Measurements from ENCODE around the gene GLP2R.

GLP2R gene

DNA sequence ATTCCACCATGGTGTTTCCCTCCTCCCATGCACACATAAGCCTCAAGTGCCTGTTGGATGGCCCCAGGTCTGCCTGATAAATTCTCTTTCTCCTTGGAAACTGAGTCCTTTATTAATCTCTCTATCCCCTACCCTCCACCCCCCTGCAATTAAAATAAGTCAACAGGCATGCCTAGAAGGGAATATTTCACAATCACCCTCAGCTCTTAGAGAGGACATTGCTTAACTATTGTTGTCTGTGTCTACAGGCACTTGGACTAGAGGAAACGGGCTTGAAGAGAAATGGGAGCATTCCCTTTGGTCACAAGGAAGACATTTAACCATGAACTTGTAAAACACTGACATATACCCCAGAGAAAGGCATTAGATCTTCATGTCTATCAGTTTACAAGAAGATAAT is 39.9 kb downstream of the GLP2R start:
- no peak overlapping the region for H3K9ac ChIP-seq (ENCODE audit: low read length)
- no peaks in the 10 kb centered on the region for H3K9me3 ChIP-seq (ENCODE audit: control insufficient read depth, low read length)
- H3K4me1 ChIP-seq (ENCODE audit: control insufficient read depth, insufficient read depth, low read length): no peaks in the 10 kb centered on the region
- no peak overlapping the region for H3K4me3 ChIP-seq (ENCODE audit: low read length)
- no peaks in the 10 kb centered on the region for H3K36me3 ChIP-seq (ENCODE audit: control insufficient read depth, insufficient read depth, low read length)
- no peaks in the 10 kb centered on the region for H3K27me3 ChIP-seq (ENCODE audit: control insufficient read depth, insufficient read depth, low read length)

DNA sequence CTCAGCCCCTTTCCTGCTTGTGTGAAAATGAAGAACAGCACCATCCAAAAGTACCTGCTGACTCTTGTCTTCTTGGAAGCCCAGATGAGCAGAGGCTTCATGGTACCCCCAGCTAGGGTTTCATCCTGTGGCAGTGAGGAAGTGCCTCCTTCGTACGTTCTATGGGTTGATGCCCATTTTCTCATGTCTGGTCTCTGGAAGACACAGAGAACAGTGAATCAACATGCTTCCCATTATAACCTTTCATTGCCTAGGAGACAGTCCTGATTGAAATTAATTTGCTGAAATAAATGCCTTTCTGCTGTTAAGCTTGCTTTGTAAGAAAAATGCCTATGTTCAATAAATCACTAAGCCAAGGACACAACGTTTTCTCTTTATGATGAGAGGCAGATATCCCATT is 42.8 kb downstream of the GLP2R start:
- Histone ChIP-seq H3K27me3 (ENCODE audit: control insufficient read depth, insufficient read depth, low read length) (no peaks in the 10 kb centered on the region), H3K9me3 (ENCODE audit: control insufficient read depth, low read length) (no peaks in the 10 kb centered on the region), H3K36me3 (ENCODE audit: control insufficient read depth, insufficient read depth, low read length) (no peaks in the 10 kb centered on the region), H3K4me1 (ENCODE audit: control insufficient read depth, insufficient read depth, low read length) (no peaks in the 10 kb centered on the region), H3K9ac (ENCODE audit: low read length) (no peak overlapping the region), H3K4me3 (ENCODE audit: low read length) (no peak overlapping the region)

DNA sequence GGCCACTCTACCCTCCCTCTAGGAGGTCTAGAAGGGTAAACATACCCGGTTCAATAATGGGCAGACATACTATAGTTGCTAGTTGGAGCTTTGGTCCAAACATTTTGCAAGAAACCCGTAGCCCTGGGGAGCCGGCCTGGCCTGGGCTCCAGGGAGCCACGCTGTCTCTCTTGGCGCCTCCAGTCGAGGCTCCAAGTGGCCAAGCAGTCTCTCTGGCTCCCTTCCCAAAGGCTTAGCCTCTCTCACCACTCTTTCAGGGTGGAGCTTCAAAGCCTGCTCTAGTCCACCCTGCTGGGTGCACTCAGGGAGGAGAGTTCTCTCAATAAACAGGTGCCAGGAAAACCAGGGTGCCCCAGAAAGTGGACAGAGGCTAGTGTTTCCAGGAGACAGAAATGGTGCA is 47.1 kb downstream of the GLP2R start:
- Histone ChIP-seq H3K36me3 (ENCODE audit: control insufficient read depth, insufficient read depth, low read length) (no peaks in the 10 kb centered on the region), H3K27me3 (ENCODE audit: control insufficient read depth, insufficient read depth, low read length) (no peaks in the 10 kb centered on the region), H3K9me3 (ENCODE audit: control insufficient read depth, low read length) (no peaks in the 10 kb centered on the region), H3K4me1 (ENCODE audit: control insufficient read depth, insufficient read depth, low read length) (no peaks in the 10 kb centered on the region), H3K4me3 (ENCODE audit: low read length) (no peak overlapping the region), H3K9ac (ENCODE audit: low read length) (no peak overlapping the region)

DNA sequence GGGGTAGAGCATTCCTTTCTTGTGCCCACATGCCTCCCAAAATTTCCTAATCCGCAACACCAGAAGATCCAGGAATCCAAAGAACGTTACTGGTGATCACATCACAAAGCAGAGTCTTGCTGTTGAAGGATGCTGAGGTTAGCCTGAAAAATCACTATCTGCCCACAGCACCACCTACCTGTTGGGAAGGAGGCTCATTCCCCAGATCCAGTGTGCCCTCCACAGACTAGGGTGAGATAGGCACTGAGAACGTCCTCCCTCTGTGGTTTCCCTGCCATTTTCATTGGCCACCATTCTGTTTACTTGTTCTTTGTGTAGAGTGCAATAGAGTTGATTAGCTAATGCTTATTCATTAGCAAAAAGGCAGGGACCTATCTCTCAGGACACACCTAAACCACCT is 49.0 kb downstream of the GLP2R start:
- no peaks in the 10 kb centered on the region for H3K36me3 ChIP-seq (ENCODE audit: control insufficient read depth, insufficient read depth, low read length)
- H3K4me3 ChIP-seq (ENCODE audit: low read length): no peak overlapping the region
- no peaks in the 10 kb centered on the region for H3K9me3 ChIP-seq (ENCODE audit: control insufficient read depth, low read length)
- H3K27me3 ChIP-seq (ENCODE audit: control insufficient read depth, insufficient read depth, low read length): no peaks in the 10 kb centered on the region
- no peaks in the 10 kb centered on the region for H3K4me1 ChIP-seq (ENCODE audit: control insufficient read depth, insufficient read depth, low read length)
- H3K9ac ChIP-seq (ENCODE audit: low read length): no peak overlapping the region

DNA sequence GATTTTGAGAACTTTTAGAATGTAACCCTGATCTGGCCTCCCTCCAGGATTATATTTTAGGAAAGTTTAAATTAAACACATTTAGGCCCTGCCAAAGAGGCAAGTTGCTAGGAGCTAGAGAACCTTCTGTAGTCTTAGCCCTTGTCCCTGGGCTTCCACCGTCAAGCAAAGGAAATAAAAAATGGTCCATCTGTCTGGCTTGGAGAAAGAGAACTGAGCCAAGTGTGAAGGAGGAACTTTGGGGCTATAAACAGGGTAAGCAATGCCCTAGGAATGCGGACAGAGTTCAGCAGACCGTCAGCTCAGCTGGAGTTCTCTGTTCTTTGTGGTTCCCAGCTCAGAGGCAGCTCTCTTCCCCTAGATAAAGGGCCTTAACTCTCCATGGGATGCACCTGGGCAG is 49.7 kb downstream of the GLP2R start:
- no peaks in the 10 kb centered on the region for H3K36me3 ChIP-seq (ENCODE audit: control insufficient read depth, insufficient read depth, low read length)

DNA sequence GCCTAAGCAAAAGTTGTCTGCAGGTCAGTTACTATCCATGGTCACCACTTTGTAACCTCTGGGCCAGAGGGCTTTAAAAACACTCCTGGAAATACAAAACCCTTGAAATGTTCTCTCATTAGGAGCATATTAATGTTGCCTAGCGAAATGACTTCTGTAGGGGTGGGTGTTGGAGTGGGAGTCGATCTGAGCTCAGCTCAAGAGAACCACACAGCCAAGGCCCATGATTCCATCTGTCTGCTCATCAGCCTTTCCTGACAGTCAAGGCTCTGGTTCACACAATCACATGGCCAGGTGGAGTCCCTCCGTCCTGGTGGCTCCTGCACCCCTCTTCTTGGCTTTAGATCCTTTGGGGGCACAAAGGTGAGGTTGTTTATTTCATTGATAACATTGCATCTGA is 52.6 kb downstream of the GLP2R start:
- Histone ChIP-seq H3K36me3 (ENCODE audit: control insufficient read depth, insufficient read depth, low read length) (no peaks in the 10 kb centered on the region), H3K27me3 (ENCODE audit: control insufficient read depth, insufficient read depth, low read length) (no peaks in the 10 kb centered on the region), H3K9me3 (ENCODE audit: control insufficient read depth, low read length) (no peaks in the 10 kb centered on the region), H3K9ac (ENCODE audit: low read length) (no peak overlapping the region), H3K4me1 (ENCODE audit: control insufficient read depth, insufficient read depth, low read length) (no peaks in the 10 kb centered on the region), H3K4me3 (ENCODE audit: low read length) (no peak overlapping the region)

More for the DNA sequence above, 49.7 kb downstream of the GLP2R start:
- no peak overlapping the region for H3K9ac ChIP-seq (ENCODE audit: low read length)
- no peaks in the 10 kb centered on the region for H3K27me3 ChIP-seq (ENCODE audit: control insufficient read depth, insufficient read depth, low read length)
- H3K4me3 ChIP-seq (ENCODE audit: low read length): no peak overlapping the region
- H3K9me3 ChIP-seq (ENCODE audit: control insufficient read depth, low read length): no peaks in the 10 kb centered on the region
- H3K4me1 ChIP-seq (ENCODE audit: control insufficient read depth, insufficient read depth, low read length): no peaks in the 10 kb centered on the region

DNA sequence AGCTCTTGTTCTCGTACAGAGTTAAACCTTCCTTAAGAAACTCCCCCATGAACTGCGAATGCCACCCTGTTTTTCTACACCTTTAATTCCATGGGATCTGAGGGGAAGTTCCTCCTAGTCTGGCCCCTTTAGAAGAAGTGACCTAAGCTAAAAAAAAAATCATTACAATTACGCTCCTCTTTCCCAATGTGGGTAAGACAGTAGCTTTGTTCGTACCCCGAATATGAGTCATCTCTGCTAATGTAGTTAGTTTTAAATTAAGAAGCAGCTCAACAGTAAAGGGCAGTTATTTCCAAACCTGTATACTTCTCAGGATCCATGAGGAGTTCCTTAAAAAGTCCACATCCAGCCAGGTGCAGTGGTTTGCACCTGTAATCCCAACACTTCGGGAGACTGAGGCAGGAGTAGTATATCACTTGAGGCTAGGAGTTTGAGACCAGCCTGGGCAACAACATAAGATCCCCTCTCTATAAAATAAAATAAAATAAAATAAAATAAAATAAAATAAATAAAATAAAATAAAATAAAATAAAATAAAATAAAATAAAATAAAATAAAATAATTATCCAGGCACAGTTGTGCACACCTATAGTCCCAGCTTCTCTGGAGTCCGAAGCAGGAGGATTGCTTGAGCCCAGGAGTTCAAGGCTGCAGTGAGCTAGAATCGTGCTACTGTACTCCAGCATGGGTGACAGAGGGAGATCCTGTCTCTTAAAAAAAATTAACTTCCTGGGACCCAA is 53.2 kb downstream of the GLP2R start:
- Histone ChIP-seq H3K9ac (ENCODE audit: low read length) (no peak overlapping the region), H3K4me3 (ENCODE audit: low read length) (no peak overlapping the region), H3K4me1 (ENCODE audit: control insufficient read depth, insufficient read depth, low read length) (no peaks in the 10 kb centered on the region), H3K36me3 (ENCODE audit: control insufficient read depth, insufficient read depth, low read length) (no peaks in the 10 kb centered on the region), H3K9me3 (ENCODE audit: control insufficient read depth, low read length) (no peaks in the 10 kb centered on the region), H3K27me3 (ENCODE audit: control insufficient read depth, insufficient read depth, low read length) (no peaks in the 10 kb centered on the region)

DNA sequence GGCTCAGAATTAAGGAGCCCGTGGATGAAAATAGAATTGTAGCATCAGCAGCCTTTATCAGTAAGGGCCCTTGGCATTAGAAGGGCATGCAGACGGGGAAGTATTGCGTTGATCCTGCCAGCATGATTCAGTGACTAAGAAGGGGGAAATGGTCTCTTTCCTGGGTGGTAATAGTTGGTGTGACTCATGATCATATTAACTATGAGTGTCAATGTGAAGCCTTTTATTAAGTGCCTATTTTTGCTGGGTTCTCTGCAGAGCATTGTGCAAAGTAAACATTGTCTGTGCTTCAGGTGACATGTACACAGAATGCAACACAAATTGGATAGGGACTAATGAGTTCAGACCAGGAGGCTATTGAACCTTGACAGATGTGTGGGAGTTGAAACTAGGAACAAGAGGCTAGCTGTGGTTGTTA is 54.9 kb downstream of the GLP2R start:
- no peaks in the 10 kb centered on the region for H3K36me3 ChIP-seq (ENCODE audit: control insufficient read depth, insufficient read depth, low read length)
- H3K9ac ChIP-seq (ENCODE audit: low read length): no peak overlapping the region
- no peaks in the 10 kb centered on the region for H3K27me3 ChIP-seq (ENCODE audit: control insufficient read depth, insufficient read depth, low read length)
- no peak overlapping the region for H3K4me3 ChIP-seq (ENCODE audit: low read length)
- no peaks in the 10 kb centered on the region for H3K9me3 ChIP-seq (ENCODE audit: control insufficient read depth, low read length)
- no peaks in the 10 kb centered on the region for H3K4me1 ChIP-seq (ENCODE audit: control insufficient read depth, insufficient read depth, low read length)

DNA sequence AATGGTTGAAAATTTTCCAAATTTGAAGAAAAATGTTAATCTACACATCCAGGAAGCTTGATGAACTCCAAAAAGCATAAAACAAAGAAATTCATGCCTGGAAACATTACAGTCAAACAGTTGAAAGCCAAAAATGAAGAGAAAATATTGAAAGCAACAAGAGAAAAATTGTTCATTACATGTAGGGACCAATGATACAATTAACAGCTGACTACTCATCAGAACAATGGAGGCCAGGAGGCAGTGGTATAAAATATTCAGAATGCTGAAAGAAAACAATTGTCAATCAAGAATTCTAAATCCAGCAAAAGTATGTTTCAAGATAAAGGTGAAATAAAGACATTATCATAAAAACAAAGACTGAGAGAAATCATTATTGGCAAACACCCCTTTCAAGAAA is 57.7 kb downstream of the GLP2R start:
- H3K36me3 ChIP-seq (ENCODE audit: control insufficient read depth, insufficient read depth, low read length): no peaks in the 10 kb centered on the region
- no peaks in the 10 kb centered on the region for H3K9me3 ChIP-seq (ENCODE audit: control insufficient read depth, low read length)
- H3K27me3 ChIP-seq (ENCODE audit: control insufficient read depth, insufficient read depth, low read length): no peaks in the 10 kb centered on the region
- no peak overlapping the region for H3K4me3 ChIP-seq (ENCODE audit: low read length)
- H3K4me1 ChIP-seq (ENCODE audit: control insufficient read depth, insufficient read depth, low read length): no peaks in the 10 kb centered on the region
- no peak overlapping the region for H3K9ac ChIP-seq (ENCODE audit: low read length)

DNA sequence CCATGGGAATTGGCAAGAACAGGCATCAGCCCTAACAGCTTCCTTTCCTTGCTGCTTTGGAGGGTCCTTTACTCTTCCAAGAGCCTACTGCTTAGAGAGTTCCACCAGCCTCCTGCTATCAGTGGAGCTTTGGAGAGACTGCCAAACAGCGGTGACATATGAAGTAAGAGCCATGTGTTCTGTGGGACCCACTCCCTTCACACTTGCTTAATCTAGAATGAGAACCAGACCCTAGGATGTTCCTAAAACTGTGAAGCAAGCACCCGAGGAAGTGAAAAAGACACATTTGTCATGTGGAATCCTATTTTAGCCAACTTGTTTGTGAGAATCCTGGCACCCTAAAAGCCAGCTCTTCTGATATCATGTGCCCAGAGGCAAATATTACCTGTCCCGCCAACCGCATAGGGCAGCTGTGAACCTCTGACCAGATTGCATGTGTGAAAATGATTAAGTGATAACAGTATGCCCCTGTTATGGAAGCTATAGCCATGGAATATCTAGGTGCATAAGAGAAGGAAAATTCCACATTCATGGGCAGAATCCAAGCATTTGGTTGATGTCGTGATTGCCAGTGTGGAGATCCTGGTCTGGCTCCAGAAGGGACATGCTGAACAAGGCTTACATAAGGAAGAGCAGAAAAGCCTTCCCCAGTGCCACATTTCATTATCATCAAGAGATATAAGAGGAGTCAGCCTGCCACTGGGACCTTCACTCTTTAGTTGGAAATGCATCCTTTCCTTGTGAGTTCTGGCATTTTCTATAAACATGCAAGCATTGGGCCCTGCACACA is 60.6 kb downstream of the GLP2R start:
- Histone ChIP-seq H3K4me1 (ENCODE audit: control insufficient read depth, insufficient read depth, low read length) (no peaks in the 10 kb centered on the region), H3K36me3 (ENCODE audit: control insufficient read depth, insufficient read depth, low read length) (no peaks in the 10 kb centered on the region), H3K9ac (ENCODE audit: low read length) (no peak overlapping the region), H3K9me3 (ENCODE audit: control insufficient read depth, low read length) (no peaks in the 10 kb centered on the region), H3K27me3 (ENCODE audit: control insufficient read depth, insufficient read depth, low read length) (no peaks in the 10 kb centered on the region), H3K4me3 (ENCODE audit: low read length) (no peak overlapping the region)

DNA sequence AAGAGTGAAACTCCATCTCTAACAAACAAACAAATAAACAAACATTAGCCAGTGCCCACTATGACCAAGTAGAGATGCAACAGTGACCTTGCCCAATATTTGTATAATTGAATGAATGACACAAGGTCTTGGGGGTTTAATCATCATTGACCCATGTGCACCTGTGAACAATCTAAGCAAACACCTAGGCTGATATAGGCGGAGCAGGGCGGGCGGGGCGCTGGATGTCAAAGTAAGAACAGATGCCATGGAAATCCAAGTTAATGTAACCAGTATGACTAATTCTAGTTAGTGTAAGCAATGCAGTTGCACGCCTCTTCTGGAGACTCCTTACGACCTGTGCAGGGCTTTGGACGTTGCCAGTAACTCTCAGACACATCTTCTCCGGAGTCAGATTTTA is 61.8 kb downstream of the GLP2R start:
- H3K9me3 ChIP-seq (ENCODE audit: control insufficient read depth, low read length): no peaks in the 10 kb centered on the region
- no peak overlapping the region for H3K9ac ChIP-seq (ENCODE audit: low read length)
- H3K4me1 ChIP-seq (ENCODE audit: control insufficient read depth, insufficient read depth, low read length): no peaks in the 10 kb centered on the region
- H3K4me3 ChIP-seq (ENCODE audit: low read length): no peak overlapping the region
- no peaks in the 10 kb centered on the region for H3K27me3 ChIP-seq (ENCODE audit: control insufficient read depth, insufficient read depth, low read length)
- H3K36me3 ChIP-seq (ENCODE audit: control insufficient read depth, insufficient read depth, low read length): no peaks in the 10 kb centered on the region

DNA sequence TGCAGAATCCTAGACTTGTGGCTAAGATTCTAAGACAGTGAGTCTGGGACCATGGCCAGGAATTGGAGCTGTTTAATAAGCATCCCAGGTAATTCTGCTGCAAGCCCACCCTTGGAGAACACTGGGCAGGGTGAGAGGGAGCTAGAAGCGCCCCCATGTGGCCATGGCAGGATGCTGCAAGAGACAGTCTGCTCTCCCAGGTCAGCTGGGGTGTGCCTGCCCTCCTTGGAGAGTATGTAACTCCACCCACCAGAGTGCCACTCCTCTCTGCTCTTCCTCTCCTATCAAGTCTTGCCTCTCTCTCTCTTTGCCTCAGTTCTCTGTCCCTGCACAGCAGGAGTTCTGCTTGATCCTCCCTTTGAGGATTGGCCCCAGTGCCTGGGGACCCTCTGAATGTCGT is 64.4 kb downstream of the GLP2R start:
- Histone ChIP-seq H3K9ac (ENCODE audit: low read length) (no peak overlapping the region), H3K27me3 (ENCODE audit: control insufficient read depth, insufficient read depth, low read length) (no peaks in the 10 kb centered on the region), H3K9me3 (ENCODE audit: control insufficient read depth, low read length) (no peaks in the 10 kb centered on the region), H3K36me3 (ENCODE audit: control insufficient read depth, insufficient read depth, low read length) (no peaks in the 10 kb centered on the region), H3K4me3 (ENCODE audit: low read length) (no peak overlapping the region), H3K4me1 (ENCODE audit: control insufficient read depth, insufficient read depth, low read length) (no peaks in the 10 kb centered on the region)
